Effector memory CD4-positive, alpha-beta T cell (primary cell): ENCODE measurements around the gene LRRC4C.
"Not testable (repeated sequence)": the region's sequence is repeated elsewhere in the genome, so short reads cannot be mapped to it uniquely, and the experiment has no call there.

ENCODE experiments used
- DNase-seq, 3 donors: peaks; one replicate each; pipeline ENCODE4 v3.0.0-alpha.2; 2020
- H3K27ac ChIP-seq: 2 replicates; pipeline ENCODE4 v1.7.0; 2013; ENCODE audit warnings: mild to moderate bottlenecking, low read length, moderate library complexity; ENCODE audit not compliant: insufficient read depth, poor library complexity, severe bottlenecking
- H3K27me3 ChIP-seq: replicated peaks from 2 replicates; pipeline ENCODE4 v1.7.0; 2013; ENCODE audit warnings: mild to moderate bottlenecking, low read length; ENCODE audit not compliant: insufficient read depth, control insufficient read depth, poor library complexity, severe bottlenecking
- H3K36me3 ChIP-seq: 2 replicates; pipeline ENCODE4 v1.7.0; 2013; ENCODE audit warnings: mild to moderate bottlenecking, low read length, moderate library complexity; ENCODE audit not compliant: control insufficient read depth, insufficient read depth
- H3K4me1 ChIP-seq: 2 replicates; pipeline ENCODE4 v1.7.0; 2013; ENCODE audit warnings: low read length, mild to moderate bottlenecking; ENCODE audit not compliant: control insufficient read depth, insufficient read depth, poor library complexity, severe bottlenecking
- H3K4me3 ChIP-seq: 2 replicates; pipeline ENCODE4 v1.7.0; 2013; ENCODE audit warnings: low read length, low read depth, mild to moderate bottlenecking; ENCODE audit not compliant: insufficient read depth, poor library complexity, severe bottlenecking
- H3K9me3 ChIP-seq: 2 replicates; pipeline ENCODE4 v1.7.0; 2013; ENCODE audit warnings: mild to moderate bottlenecking, low read length, moderate library complexity; ENCODE audit not compliant: control insufficient read depth

Gene LRRC4C

DNA sequence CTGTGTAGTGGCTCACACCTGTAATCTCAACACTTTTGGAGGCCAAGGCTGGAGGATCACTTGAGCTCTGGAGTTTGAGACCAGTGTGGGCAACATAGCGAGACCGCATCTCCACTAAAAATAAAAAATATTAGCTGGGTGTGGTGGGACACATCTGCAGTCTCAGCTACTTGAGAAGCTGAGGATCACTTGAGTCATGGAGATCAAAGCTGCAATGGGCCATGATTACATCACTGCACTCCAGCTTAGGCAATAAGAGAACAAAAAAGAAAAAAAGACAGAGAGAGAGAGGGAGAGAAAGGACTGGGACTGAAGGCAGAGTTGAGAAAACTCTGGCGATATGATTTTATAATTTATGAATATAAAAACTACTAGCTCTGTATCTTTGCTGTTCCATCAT, 473.1 kb downstream of the LRRC4C start:
- no peaks in the 10 kb centered on the region for H3K4me1 ChIP-seq
- H3K4me3 ChIP-seq: no peak overlapping the region
- DNase-seq: no peak
- H3K36me3 ChIP-seq: no peaks in the 10 kb centered on the region
- no peak overlapping the region for H3K27ac ChIP-seq
- no peaks in the 10 kb centered on the region for H3K9me3 ChIP-seq
- H3K27me3 ChIP-seq: no peaks in the 10 kb centered on the region

DNA sequence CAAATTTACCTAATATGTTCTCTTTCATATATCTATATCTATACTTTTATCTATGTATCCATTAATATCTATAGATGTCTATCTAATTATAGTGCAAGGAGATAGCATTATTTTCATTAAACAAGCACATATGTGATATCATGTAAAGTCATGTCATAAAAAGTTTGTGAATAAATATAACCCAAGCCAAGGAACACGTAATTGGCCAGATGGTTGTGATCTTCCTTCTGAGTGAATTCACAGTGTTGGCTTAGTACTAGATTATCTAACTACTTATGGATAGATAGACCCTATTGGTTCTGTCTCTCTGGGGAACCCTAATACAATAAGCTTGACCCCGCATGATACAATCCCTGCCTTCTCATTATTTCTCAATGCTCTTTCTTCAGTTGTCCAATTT, 484.4 kb downstream of the LRRC4C start:
- H3K27me3 ChIP-seq: no peaks in the 10 kb centered on the region
- H3K4me1 ChIP-seq: no peaks in the 10 kb centered on the region
- H3K9me3 ChIP-seq: no peaks in the 10 kb centered on the region
- no peak for DNase-seq
- no peak overlapping the region for H3K27ac ChIP-seq
- no peak overlapping the region for H3K4me3 ChIP-seq
- H3K36me3 ChIP-seq: no peaks in the 10 kb centered on the region

DNA sequence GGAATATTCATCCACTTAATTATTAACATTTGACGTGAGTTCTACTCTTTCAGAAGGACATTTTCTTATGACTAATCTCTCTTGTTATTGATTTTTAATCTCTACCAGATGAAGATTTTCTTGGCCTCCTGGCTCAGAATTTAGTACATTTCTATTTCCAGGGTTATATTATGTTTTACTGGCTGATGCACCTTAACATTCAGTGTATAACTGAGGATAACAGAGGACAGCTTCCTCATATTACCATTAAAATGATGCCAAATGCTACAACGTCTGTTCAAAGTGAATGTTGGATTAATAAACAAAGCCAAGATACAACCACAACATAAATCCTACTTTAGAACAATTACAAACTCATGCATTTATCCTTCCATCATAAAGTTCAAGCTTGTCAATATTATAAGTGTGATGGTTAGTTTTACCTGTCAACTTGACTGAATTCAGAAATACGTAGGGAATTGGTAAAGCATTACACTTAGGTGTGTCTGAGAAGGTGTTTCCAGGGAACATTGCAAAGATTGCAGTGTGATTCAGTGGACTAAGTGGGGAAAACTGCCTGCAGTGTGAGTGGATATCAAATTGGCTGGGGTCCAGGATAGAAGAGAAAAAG, 485.2 kb downstream of the LRRC4C start:
- H3K27me3 ChIP-seq: no peaks in the 10 kb centered on the region
- no peaks in the 10 kb centered on the region for H3K36me3 ChIP-seq
- H3K9me3 ChIP-seq: no peaks in the 10 kb centered on the region
- DNase-seq: no peak
- no peaks in the 10 kb centered on the region for H3K4me1 ChIP-seq
- H3K27ac ChIP-seq: no peak overlapping the region
- no peak overlapping the region for H3K4me3 ChIP-seq

DNA sequence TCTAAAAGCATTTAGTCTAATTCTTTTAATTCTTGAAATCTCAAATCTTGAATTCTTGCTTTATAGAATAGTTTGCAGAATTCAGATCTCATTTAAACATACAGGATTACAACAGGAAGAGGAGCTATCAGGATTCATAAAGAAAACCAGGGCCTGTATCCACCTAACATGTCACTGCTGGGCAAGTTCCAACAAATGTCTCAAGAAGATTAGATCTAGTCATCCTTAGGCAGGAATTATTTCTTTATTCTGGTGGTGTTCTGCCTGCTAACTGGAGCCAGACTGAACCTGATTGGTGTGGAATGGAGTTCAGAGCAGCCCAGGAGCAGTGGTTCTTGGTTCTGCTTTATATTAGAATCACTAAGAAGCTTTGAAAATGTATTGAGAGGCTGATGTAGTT, 500.7 kb downstream of the LRRC4C start:
- DNase-seq: no peak
- no peak overlapping the region for H3K4me3 ChIP-seq
- no peaks in the 10 kb centered on the region for H3K36me3 ChIP-seq

DNA sequence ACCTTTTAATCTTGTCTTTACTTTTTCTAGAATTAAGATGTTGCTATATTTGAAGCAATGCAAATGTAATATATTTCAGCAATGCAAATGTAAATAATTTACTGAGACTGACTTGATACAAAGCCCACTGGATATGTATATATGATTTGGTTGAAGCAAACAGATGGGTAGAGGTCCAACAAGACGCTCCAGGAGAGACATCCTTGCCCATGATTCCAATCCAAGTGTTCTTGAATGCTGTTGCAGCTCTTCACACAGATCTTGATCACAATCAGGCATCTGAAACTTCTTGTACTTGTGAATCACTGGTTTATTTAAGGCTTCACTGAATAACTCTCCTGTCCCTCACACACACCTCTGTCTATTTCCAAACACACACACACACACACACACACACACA, 507.0 kb downstream of the LRRC4C start:
- no peaks in the 10 kb centered on the region for H3K9me3 ChIP-seq
- no peaks in the 10 kb centered on the region for H3K36me3 ChIP-seq
- H3K4me3 ChIP-seq: no peak overlapping the region
- no peak overlapping the region for H3K27ac ChIP-seq
- no peaks in the 10 kb centered on the region for H3K27me3 ChIP-seq
- DNase-seq: no peak
- no peaks in the 10 kb centered on the region for H3K4me1 ChIP-seq

More for the DNA sequence above, 500.7 kb downstream of the LRRC4C start:
- Histone ChIP-seq H3K9me3 (no peaks in the 10 kb centered on the region), H3K27ac (no peak overlapping the region), H3K4me1 (no peaks in the 10 kb centered on the region), H3K27me3 (no peaks in the 10 kb centered on the region)

DNA sequence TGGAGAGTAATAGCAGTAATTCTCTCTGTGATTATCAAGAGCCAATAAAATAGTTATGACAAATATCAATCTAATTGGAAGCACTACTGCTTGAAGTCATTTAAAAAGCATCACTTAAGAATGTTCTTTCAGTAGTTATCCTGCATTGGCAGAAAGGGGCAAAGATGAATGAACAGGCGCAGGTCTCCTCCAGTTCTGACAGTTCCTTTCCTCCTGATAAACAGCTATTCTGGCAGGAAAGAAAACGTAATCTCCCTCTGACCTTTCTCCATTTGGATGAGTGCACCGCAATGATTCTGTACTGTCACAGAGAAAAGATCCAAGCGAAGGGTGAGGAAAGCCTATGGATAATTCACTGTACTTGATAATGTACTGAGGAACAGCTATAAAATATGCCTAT, 521.5 kb downstream of the LRRC4C start:
- no peak overlapping the region for H3K27ac ChIP-seq
- no peaks in the 10 kb centered on the region for H3K9me3 ChIP-seq
- no peaks in the 10 kb centered on the region for H3K36me3 ChIP-seq
- no peaks in the 10 kb centered on the region for H3K27me3 ChIP-seq
- no peak overlapping the region for H3K4me3 ChIP-seq
- no peaks in the 10 kb centered on the region for H3K4me1 ChIP-seq
- no peak for DNase-seq

DNA sequence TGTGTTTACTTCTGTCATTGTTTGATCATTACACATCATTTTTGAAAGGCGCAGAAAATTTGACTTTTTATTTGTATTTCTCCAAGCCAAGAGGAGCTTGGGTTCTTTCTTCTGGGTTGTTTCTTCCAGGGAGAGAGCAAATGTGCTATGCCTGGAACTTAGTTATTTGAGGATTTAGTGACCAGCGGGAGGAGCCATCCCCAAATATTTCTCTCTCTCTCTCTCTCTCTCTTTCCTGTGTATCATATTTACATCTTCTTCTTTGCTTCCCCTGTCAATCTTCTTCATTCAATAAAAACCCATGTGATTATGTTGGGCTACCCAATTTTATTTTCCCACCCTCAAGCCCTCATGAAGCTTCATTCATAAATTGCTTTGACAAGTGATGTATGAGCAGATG, 534.5 kb downstream of the LRRC4C start:
- Histone ChIP-seq H3K36me3 (no peaks in the 10 kb centered on the region), H3K9me3 (no peaks in the 10 kb centered on the region), H3K27ac (no peak overlapping the region), H3K27me3 (no peaks in the 10 kb centered on the region), H3K4me3 (no peak overlapping the region), H3K4me1 (no peaks in the 10 kb centered on the region)
- DNase-seq: no peak

DNA sequence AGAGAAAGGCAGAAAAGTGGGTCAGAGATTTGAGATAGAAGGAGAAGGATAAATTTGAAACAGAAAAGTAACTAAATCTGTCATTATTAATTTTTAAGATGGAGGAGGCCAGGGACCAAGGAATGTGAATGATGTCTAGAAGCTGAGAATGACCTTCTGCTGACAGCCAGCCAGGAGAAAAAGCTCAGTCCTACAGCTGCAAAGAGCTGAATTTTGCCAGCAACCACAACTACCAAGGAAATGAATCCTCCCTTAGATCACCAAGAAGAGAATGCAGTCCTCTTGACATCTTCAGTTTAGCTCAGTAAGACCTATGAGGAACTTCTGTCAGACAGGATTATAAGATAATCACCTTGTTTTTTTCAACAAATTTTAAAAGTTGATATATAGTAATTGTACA, 538.2 kb downstream of the LRRC4C start:
- DNase-seq: no peak

DNA sequence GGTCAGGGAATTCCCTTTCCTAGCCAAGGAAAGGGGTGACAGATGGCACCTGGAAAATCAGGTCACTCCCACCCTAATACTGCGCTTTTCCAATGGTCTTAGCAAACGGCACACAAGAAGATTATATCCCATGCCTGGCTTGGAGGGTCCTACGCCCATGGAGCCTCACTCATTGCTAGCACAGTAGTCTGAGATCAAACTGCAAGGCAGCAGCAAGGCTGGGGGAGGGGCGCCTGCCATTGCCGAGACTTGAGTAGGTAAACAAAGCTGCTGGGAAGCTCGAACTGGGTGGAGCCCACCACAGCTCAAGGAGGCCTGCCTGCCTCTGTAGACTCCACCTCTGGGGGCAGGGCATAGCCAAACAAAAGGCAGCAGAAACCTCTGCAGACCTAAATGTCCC, 548.7 kb downstream of the LRRC4C start:
- DNase-seq, H3K9me3 ChIP-seq, H3K36me3 ChIP-seq, H3K4me3 ChIP-seq, H3K27ac ChIP-seq, H3K4me1 ChIP-seq, H3K27me3 ChIP-seq: not testable (repeated sequence)

More for the DNA sequence above, 538.2 kb downstream of the LRRC4C start:
- no peak overlapping the region for H3K4me3 ChIP-seq
- no peak overlapping the region for H3K27ac ChIP-seq
- H3K27me3 ChIP-seq: no peaks in the 10 kb centered on the region
- no peaks in the 10 kb centered on the region for H3K9me3 ChIP-seq
- no peaks in the 10 kb centered on the region for H3K36me3 ChIP-seq
- H3K4me1 ChIP-seq: no peaks in the 10 kb centered on the region

DNA sequence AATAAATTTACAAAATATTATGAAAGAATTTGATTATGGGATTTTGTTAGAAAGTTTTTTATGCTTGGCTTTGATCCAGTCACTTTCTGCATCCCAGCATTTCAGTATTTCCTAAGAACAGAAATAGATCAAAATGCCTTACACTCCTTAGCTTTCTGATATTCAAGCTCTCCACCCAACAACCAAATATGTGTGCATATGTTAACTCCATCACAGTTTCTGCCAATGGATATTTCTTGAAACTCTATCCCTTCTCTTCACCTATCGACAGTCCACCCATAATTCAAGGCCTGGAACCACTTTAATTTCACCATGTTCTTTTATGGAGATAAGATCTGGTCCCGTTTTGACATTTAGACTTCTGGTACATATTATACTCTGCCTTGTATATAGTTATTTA, 565.0 kb downstream of the LRRC4C start:
- no peak for DNase-seq
- Histone ChIP-seq H3K4me3 (no peak overlapping the region), H3K36me3 (no peaks in the 10 kb centered on the region), H3K27me3 (no peaks in the 10 kb centered on the region), H3K27ac (no peak overlapping the region), H3K4me1 (no peaks in the 10 kb centered on the region), H3K9me3 (no peaks in the 10 kb centered on the region)
